GDM1 (cell line): ENCODE data around the gene LRRC47.

Source experiments
- DNase-seq: peaks from one replicate; lab custom pipeline; 2025; lab: John Stamatoyannopoulos, UW

The LRRC47 gene

DNA sequence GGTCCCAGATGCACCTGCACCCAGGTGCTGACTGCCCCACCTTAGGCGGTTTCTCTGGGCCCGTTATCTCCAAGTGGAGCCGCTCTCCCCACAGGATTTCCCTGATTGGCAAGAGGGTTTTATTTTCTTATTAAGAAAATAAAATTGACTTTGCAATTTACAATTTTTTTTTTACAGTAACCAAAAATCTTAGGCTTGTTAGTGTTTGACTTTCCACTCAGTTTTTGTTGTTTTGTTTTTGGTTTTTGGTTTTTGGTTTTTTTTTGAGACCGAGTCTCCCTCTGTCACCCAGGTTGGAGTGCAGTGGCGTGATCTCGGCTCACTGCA, 48.8 kb downstream of the LRRC47 start:
- no peak for DNase-seq

DNA sequence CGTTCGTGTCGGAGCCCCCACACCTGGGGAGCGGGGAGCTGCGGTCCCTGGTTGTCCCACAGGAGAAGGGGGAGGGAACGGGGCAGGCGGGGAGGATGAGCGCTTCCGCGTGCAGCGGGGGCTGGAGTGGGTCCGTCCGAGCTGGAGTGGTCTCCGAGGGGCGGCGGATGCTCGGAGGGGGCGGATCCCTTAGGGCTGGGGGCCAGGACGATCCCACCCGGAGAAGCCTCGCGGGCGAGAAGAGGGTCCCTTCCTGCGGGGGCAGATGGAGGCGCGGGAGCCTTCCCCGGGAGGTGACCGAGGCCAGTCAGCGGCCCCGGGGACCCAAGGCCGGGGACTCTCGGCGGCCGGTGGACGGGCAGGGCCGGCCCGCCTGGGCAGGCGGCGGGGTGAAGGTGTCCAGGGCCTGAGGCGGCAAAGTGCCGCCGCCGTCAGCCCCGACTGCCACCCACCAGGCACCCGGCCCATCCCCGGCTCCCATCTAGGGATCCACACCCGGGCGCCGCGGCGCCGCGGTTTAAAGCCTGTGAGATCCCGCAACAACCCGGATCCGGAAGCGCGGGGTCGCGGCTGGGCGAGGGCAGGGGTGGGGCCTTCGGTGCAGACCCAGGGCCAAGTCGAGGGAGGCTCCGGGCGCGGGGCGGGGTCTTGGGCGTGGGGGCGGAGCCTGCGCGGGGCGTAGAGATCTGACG, 49.3 kb downstream of the LRRC47 start:
- no peak for DNase-seq

DNA sequence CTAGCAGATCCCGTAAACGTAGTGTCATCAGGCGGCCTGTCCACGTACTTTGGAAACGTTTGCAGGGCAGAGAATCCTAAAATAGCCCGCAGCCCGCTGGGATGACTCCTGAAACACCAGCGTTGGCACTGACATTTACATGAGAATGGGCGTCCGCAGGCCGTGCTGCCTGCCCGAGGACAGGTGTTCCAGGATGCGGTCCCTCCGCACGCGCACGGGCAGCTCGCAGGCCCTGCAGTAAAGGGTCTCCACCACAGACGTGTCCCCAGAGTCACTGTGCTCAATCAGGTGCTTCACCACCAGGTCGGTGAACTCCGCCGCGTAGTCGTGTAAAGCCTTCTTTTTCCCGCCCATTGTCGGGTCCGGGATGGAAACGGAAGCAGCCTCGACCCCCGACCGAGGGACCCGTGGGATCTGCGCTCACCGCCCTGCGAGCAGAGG, 49.9 kb downstream of the LRRC47 start:
- no peak for DNase-seq

DNA sequence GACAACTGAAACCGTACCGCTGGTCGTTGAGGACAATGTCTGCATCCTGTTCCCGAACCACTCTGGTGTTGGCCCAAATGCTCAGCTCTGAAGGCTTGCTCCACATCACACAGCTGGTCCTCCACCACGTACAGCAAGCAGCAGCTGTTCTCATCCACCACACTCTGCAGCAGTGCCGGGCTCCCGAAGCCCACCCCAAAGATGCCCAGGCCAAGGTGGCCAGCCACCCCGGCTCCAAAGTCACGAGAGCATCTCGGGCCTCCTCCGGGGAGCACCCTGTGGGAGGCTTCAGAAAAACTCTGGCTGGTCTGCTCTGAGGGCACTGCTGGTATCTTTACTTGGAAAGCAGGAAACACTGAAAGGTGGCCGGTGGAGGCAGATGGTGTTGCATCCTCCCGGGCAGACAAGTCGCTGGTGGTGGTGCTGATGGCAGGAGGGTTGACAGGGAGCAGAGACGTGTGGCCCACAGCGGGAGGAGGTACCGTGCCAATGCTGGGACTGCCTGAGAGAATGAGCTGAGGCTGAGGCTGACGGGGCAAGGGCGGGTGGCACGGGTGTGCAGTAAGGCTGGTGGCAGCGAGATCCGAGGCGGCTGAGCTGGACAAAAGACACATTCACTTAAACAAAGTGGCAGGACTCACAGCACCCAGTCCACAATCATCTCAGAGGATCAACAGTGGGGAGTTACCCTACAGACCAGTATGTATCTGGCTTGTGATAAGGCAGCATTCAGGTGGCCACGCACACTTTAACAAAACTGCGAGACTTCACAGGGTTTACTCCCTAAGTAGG, 50.5 kb downstream of the LRRC47 start:
- no peak for DNase-seq

DNA sequence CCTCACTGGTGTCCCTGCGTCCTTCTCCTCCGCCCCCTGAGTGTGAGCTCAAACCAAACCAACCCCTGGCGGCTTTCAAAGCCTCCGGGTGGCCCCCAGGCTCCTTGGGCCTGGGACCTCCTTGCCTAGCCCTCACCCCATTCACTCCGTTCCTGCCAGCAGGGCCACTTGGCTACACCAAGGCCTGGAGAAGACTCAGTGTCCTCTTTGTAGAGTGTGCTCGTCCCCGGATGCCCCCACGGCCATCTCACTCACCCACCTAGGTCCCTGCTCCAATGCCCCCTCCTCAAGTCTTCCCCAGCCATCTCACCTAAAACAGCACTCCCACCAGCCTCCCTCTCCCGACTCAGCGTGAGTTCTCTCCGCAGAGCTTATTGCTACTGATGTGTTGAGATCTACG, 51.2 kb downstream of the LRRC47 start:
- DNase-seq: no peak

DNA sequence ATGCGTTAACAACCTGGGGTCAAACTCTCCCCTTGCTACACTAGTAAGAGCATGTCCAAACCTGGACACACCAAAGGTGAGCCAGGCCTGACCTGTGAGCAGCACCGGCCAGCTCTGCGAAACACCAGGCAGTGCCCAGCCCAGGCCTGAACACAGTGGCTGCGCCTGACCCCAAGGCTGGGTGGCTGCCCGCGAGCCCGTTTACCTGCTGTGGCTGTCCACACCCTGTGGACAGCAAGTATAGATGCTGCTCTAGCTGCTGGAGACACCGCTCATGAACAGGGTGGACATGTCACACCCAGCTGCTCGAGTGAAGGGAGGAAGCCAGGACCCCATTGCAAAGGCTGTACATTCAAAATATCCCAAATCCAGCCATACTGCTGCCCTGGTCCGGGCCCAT, 51.7 kb downstream of the LRRC47 start:
- no peak for DNase-seq

DNA sequence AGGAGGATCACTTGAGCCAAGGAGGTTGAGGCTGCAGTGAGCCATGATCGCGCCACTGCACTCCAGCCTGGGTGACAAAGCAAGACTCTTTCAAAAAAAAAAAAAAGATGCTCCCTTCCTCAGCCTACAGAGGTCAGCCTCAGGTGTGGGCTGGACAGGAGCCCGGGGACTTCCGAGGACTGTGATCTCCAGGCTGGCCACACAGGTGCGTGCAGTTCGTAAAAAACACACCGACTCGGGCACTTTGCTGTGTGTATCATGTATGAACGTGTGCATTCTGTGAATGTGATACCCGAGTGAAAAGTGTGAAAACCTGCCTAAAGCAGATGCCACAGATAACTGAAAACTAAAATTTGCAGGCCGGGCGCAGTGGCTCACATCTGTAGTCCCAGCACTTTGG, 52.5 kb downstream of the LRRC47 start:
- no peak for DNase-seq

DNA sequence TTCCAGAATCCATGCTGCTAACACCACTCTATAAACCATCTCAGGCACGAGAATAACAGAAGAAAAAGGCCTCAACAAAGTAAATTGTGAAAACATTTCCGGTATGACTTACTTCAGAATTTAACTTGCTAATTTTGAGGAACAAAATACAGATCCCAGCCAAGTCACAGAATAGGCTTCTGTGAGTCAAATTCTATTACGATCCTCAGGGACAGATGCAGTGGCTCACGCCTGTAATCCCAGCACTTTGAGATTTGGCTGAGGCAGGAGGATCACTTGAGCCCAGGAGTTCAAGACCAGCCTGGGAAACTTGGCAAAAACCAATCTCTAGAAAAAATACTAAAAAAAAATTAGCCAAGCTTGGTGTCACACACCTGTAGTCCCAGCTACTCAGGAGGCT, 52.9 kb downstream of the LRRC47 start:
- DNase-seq: no peak

DNA sequence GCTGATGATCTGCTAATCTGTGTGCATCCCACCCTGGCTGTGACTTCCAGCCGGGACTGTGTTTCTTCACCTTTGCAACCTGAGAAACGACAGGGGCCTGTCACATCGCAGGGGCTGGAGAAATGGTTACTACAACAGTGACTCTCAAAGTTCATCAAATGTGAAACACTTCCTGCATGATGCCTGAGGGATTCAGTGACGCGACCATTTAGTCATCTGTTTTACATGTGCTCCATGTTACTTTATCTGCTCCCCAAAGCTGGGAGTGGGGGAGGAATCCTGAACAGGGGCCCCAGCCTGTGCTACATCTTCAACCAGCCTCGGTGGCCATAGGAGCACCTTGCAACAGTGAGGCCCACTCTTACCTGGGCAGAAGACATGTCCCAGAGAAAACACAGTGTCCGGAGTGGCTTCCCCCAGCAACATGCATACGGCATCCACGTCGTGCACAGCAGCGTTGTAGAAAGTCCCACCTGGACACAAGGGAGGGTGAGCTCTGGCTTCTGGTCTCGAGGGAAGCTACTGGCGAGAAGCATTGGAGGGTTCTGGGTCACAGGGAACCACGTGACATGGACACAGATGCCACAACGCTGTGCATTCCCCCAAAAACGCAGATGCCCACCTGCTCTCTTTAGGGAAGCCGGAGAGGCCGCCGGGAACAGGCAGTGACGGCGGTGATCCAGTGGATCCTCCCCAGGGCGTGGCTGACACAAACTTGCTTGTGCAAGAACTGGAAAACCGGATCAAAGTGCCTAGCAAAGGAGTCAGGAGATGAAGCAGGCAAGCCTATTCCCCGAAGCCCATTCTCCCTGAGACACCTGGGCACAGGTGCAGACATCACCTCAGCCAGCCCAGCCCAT, 53.6 kb downstream of the LRRC47 start:
- DNase-seq: no peak

DNA sequence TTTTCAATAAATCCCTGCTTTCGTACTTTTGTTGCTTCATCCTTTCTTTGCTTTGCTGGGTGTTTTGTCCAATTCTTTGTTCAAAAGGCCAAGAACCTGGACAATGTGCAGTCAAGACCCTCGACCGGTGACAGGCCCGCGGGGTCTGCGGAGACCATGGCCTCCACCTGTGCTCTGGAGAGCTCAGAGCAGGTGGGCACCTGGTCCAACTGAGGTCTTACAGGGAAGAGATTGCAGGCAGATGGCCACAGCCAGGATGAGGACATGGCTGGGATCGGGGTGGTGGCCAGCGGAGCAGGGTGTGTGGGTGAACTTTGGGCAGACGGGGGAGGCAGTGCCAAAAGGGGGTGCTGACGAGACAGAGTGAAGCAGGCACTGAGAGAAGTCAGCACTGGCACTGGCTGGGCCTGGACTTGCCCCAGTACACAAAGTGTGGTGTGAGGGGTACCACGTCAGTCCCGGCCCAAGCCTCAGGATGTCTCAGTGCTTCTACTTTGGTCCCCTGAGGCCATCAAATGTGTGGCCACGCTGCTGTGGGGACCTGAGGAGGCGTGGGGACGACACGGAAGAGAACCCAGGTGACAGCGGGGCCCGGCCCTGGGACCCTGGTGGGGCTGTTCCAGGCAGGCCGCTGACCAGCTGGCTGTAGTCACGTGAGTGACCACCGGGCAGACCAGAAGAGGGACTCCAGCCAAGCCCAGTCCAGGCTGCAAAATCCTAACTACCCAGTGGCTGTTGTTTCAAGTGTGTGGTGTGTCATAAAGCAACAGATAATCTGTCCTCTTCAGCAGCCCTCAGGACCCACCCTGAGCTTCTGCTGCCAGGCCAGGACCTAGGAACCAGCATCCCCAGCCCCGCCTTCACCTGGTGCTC, 54.5 kb downstream of the LRRC47 start:
- no peak for DNase-seq

DNA sequence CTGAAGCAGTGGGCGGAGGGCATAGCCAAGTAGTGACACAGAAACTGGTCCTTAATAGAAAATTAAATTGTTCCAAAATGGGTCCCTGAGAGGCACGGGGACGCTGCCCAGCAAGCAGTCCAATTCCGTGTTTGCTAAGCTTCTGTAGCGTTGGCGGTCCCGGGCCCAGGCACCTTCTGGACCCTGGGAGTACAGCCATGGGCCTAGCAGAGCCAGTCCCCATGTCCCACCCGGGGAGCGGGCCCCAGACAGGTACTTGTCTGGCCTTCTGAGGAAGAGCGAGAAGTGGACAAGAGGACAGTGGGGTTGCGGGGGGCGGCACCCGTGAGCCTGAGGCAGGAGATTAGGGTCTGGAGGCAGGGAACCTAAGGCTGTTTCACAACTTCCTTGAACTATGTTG, 55.5 kb downstream of the LRRC47 start:
- no peak for DNase-seq

DNA sequence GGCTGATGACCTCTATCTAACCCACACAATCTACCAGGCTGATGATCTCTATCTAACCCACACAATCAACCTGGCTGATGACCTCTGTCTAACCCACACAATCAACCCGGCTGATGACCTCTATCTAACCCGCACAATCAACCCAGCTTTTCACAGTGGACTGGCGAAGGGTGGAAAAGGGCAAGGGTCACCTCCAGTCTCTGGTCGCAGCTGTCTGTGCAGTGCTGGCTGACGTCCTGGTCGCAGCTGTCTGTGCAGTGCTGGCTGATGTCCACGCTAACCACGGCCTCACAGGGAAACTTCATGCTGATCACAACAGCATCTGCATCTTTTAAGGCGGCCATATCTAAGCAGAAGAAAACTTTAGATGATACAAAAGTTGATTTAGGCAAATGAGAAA, 56.3 kb downstream of the LRRC47 start:
- no peak for DNase-seq

DNA sequence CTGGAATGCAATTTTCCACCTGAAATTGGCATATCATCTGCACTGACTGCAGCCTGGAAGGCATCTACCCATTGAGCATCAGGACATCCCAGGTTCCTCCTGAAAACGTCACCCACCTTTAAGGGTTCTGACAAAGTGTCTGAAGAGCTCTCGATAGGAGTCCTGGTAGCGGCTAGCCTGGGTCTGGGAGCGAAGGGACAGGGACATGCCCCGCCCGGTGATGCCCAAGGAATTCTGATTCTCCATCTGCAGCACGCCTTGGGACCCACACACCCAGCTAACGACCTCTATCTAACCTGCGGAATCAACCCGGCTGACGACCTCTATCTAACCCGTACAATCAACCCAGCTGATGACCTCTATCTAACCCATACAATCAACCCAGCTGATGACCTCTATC, 57.4 kb downstream of the LRRC47 start:
- DNase-seq: no peak

DNA sequence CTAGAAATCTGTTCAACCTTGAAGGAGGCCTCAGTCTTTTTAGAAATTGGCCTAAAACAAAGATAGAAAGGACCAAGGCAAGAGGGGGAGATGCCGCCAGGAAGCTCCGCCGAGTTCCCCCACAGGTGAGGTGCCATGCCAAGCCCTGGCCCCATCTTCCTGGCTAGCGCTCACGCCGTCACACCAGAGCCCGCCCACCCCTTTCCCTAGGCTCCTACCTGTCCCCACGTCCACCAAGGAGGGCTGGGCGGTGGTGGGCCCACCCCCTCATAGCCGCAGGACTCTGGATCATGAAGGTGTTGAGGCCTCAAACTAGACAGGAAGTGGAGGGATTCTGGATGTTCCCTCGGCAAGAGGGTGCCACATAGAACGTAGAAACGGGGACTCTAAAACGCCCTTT, 59.6 kb downstream of the LRRC47 start:
- DNase-seq: no peak

DNA sequence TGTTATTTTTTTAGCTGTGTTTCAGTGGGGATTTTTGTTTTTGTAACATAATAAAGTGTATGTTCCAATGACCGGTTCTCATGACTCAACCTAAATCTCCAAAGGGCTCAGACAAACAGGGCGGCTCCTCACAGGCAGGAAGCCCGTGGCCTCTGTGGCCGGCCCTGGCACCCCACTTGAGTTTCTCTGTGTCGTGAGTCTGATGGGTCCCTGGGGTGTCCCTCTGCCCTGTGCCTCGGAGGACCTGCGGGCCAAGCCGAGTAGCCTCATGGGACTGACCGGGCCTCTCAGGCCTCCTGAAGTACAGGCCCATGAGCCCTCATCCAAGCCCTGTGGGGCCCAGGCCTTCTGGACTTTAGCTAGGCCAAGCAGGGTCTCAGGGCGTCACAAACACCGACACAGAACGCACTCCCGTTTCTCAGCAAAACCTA, 60.2 kb downstream of the LRRC47 start:
- no peak for DNase-seq

DNA sequence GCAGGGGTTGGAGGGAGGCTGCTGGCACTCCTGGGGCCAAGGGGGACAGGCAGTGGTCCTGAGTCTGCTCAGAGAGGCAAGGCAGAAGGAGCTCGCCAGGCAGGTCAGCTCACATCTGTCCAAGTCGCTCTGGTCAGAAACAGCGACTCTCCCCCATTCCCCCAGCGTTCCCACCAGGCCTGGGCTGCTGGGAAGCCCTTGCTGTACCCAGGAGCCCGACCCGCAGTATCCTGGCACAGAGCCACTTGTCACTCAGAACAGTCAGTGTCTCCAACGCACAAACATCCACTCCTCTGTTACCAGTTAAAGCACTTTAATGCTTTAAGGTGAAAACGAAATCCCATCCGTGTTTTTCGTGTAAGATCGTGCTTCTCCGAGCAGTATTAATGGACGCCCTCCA, 60.6 kb downstream of the LRRC47 start:
- no peak for DNase-seq

DNA sequence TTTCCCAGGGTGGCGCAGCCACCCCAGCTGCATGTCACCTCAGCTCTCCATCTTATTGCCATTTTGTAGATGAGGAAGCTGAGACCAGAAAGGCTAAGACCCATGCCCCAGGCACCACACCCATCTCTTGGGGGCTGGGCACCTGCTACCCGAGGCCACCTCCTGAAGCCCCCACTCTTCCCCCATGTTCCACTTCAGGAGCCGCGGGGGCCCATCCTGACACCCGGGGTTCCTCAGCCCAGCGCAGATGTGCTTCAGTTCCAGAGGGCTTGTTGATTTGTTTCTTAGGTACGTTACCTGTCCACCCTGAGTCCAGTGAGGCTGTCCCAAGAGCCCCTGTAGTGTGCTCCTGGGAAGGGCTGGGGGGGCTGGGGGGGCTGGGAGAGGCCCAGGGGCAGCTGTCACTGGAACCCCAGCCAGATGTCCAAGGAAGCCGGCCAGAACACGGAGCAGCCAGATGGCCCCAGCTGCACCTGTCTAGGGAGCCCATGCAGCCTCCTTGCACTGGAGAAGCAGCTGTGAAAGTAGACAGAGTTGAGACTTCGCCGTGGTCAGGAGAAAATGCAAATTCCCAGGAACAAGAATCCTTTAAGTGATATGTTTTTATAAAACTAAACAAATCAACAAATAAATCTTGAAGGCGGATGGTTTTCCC, 61.1 kb downstream of the LRRC47 start:
- no peak for DNase-seq

DNA sequence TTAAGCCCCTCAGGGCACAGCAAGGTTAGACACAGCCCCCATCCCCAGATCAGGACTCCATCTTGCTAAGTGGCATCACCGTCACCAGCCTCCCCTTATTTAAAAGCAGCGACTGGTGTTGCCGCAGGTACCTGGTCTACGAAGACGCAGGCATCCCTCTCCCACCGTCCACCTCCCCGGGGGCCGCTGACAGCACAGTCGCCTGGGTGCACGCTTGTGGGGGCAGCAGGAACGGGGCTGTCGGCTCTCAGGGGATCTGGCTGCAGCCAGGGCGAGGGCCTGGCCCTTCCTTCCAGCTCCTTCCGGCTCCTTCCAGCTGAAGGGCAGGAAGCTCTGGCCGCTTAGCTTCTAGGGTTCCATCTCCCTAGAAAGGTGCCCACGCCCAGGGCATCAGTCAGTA, 61.7 kb downstream of the LRRC47 start:
- no peak for DNase-seq

DNA sequence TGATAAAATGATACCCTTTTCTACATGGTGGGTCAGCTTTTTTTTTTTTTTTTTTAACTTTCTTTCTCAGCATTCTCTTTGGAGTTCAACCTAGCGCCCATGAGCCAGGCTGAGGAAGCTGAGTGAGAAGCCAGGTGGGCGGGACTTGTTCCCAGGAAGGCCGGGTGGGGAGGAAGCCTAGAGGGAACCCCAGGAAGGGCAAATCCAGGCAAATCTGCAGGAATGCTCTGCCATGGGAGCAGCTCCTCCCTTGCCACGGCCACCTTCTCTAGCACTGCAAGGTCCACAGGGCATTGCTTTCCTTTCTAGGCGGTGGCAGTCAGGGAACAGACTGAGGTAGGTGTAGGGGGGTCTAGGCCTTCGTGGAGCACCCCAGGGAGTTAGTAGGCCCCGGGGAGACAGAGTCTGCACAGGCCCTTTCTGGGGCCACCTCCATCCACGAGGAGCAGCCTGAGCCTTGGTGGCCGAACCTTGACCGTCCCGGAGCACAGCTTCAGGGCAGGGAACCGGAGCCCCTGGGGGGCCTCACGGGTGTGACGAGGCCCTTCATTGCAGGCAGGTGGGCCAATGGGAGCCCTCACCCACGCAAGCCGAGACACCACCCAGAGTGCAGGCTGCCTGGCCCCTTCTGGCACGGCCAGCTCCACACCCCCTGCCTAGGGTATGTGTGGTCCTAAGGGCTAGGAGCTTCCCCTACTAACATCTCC, 62.3 kb downstream of the LRRC47 start:
- no peak for DNase-seq

DNA sequence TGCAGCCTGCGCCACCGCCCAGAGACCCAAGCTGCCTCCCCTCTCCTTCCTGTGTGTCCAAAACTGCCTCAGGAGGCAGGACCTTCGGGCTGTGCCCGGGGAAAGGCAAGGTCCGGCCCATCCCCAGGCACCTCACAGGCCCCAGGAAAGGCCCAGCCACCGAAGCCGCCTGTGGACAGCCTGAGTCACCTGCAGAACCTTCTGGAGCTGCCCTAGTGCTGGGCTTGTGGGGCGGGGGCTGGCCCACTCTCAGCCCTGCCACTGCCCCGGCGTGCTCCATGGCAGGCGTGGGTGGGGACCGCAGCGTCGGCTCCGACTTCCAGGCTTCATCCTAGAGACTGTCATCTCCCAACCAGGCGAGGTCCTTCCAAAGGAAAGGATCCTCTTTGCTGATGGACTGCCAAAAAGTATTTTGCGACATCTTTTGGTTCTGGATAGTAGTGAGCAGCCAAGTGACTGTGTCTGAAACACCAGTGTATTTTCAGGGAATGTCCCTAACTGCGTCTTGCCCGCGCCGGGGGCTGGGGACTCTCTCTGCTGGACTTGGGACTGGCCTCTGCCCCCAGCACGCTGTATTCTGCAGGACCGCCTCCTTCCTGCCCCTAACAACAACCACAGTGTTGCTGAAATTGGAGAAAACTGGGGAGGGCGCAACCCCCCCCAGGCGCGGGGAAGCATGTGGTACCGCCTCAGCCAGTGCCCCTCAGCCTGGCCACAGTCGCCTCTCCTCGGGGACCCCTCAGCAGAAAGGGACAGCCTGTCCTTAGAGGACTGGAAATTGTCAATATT, 63.0 kb downstream of the LRRC47 start:
- no peak for DNase-seq
